Stimulated activated CD4-positive, alpha-beta T cell treated with anti-CD3 and anti-CD28 coated beads, Interleukin-2, amount 100 ng/mL, for 48 hours (primary cell): ENCODE measurements around the gene LAMA5.

Experiments
- DNase-seq, 2 donors: peaks; one replicate each; pipeline ENCODE4 v3.0.0-alpha.2; 2020

Gene LAMA5

DNA sequence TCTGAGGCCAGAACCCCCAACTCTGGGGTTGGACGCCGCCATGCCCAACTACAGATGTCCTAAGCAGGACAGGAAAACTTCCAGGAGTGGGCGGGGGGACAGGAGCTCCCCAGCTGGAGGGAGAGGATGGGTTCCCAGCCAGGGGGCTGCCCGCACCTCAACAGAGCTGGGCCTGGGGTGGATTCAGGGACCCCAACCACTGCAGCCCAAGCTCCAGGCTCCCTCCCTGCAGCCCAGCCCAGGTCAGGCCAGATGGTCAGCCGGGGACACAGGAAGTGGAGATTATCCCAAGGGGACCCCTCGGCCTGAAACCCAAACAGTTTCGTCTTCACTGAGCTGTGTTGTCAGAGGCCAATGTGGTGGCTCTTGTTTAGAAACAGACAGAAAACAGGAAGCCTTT is 9.4 kb downstream of the LAMA5 start:
- no peak for DNase-seq

DNA sequence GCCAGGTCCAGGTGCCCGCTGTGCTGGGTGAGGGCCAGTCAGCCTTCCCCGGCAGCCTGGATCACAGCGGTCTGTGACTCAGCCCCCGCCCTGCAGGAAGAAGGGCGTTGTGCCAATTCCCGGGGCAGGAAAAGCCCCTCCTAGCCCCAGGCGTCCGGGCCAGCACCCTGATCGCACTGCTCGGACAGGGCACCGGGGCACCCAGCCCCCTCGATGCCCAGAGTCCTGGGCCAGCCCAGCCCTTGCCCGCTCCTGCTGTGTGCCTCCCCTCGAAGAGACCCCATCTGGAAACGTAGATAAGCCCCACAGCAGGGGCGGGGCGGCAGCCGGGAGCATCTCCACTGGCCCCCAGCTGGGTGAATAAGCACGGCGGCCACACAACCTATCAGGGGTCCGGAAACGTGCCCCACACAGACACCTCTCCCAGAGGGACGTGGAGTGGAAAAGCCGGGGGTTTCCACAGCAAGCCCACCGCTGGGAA is 9.9 kb downstream of the LAMA5 start:
- no peak for DNase-seq

DNA sequence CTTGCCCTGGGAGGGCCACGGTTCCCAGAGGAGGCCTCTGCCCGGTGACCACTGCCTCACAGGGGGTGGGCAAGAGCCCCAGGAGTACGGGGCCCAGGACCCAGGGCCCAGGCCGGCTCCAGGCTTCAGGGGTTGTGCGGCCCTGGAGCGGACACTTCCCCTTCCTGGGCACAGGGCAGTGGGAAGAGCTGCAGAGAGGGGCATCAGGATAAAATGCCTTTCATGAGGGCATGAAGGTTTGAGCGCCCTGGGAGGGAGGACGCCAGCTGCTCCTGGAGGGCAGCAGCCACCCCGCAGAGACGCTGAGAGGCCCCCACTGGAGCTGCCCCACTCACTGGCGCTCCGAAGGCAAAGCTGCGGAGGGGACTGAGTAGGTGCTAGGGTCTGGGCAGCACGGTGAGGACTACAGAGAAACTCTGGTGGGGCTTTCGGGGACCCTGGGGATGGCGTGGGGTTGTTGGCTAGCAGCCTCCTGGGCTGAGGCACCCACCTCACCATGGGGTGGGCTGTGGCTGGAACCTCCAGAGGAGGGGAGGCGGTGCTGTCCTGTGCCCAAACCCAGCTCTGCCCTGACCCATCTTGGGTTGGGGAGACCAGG is 10.4 kb downstream of the LAMA5 start:
- DNase-seq: no peak

DNA sequence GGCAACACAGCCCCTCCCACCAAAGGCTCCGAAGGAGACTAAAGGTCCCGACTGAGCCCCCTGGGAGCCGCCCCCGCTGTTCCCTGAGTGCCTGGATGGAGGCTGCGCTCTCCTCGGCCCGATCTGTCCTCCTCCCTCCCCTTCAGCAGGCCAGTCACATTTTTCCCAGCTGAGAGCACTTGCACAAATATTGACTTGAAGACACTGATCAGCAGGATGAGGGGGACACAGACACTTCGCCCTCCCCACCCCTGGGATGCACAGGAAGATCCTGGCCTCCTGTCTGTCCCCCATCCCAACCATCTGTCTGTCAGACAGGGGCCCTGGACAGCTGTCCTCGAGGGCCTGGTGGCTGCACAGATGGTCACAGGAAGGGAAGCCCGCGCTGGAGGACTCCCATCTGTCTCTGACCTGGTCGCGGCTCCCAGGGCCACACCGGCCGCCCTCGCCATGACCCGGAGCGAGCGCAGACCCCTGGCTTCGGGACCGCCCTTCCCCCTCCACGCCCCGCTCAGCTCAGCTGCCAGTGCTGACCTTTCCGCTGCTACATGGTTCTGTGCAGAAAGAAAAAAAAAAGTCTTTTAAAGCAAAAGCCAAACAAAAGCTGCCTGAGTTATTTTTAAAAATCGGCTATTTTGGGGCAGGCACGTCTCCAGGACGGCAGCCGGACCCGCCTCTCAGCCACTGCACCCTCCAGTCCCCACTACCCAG is 11.1 kb downstream of the LAMA5 start:
- DNase-seq: no peak

DNA sequence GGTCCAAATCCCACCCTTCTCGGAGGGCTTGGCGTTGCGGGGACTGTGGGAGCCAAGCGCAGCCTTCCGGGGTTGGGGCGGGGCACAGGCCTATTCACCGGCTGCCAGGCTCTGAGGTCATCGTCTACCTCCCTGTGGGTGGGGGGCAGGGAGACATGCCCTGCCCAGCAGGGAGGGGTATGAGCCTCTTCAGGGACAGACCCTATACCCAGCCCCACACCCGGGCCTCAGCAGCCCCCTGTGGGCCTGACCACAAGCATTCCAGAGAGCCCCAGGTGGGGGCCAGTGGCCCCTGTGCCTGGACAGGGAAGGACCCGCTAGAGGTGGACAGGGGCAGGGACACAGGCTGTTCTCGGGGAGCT is 11.6 kb downstream of the LAMA5 start:
- no peak for DNase-seq

DNA sequence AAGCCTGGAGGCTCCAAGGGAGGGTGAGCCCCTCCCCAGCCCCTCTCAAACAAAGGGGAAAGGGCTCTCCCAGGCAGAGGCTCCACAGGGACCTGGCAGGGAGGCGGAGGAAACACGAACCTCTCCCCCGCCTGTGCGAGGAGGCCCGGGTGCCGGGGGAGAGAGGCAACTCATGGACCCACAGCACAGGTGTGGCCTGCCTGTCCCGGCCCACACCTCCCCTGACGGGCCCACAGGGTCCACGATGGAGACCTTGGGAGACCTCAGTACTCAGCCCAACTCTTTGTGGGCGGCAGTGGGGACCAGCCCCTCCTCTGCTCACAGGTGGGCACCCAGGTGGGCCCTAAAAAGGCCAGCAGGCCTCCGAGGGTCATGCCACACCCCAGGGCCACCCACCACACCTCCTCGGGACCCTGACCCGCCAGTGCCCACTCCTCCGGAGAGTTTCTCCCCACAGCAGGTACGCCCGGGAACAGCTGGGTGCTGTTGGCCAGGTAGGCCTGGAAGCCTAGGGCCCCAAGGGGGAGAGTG is 12.2 kb downstream of the LAMA5 start:
- no peak for DNase-seq

DNA sequence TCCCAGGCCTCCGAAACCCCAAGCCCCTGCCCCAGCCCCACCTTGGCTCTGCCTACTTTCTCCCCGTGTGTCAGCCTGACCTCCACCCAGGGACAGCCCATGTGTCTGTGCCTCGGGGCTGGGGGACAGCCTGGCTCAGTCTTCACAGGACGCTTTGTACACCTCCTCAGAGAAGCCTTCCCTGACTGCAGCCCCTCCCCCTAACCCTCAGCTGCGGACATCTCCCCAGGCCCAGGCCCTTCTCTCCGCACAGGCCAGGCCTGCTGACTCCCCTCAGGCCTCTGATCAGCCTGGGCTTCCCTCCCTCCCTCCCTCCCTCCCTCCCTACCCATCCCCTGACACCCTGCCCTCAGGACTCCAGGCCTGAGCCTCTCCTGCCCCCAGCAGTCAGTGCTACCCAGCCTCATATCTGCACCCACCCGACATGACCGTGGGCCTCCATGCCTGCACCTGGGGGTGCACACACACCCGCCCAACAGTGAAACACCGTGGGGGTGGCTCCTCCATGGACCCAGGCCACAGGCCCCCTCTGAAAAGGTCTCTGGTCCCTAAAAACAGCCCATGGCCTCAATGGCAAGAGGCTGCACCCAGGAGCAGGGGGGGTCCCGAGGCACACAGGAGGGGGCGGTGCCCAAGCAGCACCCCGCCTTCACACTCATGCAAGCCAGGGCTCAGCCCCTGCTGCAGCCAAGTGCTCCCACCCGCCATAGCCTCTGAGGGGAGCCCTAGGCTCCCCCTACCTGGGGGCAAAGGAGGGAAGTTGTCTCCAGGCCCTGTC is 12.9 kb downstream of the LAMA5 start:
- no peak for DNase-seq

DNA sequence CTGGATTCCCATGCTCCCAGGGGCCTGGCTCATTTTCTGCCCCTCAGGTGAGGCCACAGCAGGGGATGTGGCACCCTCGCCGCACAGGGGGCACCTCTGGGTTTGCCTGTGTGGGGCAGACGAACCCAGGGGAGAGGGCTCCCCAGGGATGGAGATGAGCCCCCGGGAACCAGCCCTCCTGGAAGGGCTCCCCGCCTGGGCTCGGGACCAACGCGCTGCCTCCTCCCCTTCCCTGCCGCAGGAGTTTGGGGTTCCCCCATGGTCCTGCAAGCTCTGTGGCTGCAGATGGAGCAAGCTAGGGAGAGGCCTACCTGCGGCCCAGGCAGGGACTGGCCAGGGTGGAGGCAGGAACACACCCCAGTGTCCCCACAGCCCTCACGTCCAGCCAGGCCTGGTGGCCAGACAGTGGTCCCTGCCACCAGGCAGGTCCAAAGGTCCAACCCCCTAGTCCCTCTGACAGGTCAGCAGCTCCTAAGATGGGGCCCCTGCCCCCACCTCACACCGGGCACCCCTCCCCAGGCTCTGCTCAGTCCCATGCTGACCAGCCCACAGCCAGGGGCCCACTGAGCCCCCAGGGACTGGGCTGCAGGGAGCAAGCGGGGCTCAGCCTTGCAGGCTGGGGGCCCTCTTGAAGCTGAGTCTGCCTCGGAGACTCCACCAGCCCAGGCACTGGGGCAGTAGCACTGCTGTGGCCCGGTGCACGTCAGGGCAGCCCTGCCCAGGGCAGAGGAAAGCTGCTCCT is 13.7 kb downstream of the LAMA5 start:
- DNase-seq: no peak

DNA sequence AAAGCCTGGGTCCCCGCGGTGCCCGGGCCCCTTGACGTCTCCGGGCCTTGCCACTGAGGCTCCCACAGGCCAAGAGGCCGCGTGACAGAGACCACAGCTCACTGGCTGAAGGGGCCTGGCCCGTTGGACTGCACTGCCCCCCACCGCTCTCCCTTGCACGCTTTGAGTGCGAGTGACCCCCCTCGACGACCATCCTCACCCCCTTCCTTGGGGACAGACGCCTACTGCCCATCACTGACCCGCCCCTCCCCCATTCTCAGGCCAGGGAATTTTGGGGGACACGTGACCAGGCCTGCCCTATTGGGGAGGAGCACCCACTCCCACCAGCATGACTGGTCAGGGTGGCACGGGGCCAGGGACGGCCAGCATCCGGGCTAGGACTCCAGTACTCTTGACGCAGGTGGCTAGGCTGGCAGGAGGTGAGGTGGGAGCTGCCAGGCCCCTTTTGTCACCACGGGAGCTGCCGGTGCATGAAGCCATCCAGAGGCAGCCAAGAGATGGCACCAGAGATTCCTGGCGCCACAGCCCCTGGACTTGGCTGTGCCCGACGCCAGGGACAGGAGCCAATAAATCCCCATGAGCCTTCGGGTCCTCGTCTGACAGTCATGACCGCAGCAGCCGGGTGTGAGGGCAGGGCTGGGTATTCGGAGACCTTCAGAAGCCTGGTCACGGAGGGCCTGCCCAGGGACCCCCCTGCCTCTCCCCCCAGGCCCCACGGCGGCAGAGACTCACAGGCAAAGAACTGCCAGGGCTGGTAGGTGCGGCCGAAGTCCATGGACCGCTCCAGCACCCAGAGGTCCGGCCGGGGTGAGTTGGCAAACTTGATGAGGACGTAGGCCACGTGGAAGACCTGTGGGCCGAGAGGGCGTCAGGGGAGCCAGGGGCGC is 14.5 kb downstream of the LAMA5 start:
- no peak for DNase-seq

DNA sequence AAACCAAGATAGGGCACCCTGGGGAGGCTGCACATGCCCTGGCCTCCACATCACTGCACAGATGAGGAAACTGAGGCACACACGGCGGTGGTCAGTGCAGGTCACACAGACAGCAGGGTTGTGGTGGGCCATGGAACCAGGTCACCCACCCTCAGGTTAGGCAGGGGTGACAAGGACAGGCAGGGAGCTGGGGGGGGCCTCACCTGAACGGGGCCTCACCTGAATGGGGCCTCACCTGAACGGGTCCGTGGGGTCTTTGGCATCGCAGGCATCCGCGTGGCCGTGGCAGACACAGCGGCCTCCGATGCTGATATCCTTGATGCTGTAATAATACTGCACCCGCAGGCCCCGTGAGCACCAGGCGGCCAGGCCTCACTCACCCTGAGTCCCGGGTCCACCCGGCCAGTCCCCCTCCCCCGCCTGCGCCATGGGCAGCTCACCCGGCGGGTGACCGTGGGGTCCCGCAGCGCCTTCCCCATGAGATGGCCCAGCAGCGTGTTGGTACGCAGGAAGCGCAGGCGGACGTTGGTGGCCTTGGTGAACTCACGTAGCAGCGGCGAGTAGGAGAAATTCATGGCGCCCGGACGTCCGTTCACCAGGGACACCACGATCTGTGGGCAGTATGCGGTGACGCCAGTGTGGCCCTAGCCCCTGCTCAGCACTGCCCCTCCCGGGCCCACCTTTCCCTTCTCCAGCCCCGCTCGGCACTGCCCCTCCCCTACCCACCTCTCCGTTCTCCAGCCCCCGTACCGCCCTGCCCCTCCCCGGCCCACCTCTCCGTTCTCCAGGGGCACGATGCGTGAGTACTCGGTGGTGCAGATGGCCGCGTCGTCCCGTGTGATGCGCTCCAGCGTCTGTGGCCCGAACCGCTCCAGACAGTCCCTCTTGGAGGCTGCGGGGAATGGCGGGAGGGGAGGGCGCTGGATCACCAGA is 15.4 kb downstream of the LAMA5 start:
- DNase-seq: no peak

DNA sequence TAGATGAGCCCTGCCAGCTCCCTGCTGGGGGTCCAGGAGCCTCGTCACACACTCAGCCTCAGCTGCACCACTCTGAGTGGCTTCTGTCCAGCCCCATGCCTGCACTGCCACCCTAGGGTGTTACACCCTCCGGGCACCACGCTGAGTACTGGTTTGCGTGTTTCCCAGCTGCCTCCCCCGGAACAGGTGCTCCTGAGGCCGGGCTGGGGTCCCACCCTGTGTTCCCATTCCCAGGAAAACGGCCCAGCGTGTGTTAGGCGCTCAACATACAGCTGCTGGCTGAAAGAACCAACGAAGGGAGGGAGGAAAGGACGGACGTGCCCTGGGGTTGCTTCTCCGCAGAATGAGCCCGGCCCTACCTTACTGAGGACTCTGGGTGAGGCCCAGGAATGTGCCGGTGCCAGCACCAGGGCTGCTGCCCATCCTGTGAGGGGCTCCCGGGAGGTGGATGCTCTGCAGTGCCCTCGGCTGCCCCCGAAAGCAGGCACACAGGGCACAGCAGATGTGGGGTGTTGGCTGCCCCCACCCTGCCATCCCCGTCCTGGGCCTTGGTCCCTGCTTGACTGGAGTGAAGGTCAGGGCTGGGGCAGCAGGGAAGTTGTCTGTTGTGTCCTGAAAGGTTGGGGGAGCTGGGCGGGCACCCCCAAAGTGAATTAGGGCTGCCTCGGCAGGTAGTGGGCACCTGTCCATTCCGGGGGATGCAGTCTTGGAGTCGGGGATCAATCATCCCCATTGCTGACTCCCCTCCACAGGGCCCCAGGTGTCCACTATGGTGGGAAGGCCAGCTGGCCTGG is 16.3 kb downstream of the LAMA5 start:
- no peak for DNase-seq

DNA sequence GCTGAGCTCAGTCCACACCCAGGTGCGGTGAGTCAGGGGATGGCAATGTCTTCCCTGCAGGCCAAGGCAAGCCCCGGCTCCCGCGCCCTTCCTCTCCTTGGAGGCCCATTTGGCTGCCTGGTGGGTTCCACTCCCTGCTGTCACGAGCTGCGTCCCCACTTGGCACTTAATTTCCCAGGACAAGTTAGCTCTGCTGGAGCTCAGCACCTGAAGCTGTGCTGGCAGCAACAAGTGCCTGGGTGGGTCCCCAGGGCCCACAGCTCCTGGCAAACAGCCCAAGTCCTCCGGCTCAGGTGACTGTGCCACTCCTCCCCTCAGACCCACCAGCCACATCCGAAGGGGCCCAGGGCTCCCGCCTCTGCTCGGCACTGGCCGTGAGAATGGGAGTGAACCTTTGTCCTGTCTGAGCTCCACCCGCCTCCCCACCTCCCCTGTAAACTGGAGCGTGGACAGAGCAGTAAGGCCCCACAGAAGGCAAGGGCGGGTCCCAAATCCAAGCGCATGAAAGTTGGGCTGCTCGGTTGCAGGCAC is 16.9 kb downstream of the LAMA5 start:
- no peak for DNase-seq

DNA sequence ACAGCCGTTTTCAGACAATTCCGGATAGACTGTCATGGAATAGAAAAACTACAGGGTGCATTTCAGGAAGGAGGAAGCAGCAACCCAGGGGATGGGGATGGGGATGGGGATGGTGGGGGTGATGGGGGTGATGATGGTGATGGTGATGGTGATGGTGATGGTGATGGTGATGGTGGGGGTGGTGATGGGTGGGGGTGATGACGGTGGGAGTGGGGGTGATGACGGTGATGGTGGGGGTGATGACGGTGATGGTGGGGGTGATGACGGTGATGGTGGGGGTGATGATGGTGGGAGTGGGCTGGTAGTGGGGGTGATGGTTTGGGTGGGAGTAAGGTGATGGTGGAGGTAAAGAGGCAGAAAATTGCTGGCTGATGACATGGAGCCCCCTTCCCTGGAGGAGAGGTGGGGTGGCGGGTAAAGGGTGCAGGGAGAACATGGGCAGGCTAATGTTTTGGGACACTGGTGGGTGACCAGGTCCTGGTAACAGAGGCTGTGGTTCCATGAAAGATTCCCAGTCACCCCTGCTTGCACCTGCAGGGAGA is 17.5 kb downstream of the LAMA5 start:
- DNase-seq: no peak

DNA sequence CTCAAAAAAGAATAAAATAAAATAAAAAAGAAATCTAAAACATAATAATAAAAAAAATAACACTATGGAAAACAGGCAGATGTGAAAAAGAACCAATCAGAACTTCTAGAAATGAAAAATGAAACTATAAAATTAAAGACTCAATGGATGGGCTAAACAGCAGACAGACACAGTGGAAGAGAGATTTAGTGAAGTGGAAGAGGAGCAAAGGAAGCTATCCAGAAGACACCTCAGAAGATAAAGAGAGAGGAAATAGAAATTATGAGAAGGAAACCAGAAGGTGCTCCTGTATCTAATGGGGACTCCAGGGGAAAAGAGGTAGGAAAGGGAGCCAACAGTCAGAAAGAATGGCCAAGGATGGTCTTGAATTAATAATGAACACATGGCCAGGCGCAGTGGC is 18.5 kb downstream of the LAMA5 start:
- DNase-seq: no peak

DNA sequence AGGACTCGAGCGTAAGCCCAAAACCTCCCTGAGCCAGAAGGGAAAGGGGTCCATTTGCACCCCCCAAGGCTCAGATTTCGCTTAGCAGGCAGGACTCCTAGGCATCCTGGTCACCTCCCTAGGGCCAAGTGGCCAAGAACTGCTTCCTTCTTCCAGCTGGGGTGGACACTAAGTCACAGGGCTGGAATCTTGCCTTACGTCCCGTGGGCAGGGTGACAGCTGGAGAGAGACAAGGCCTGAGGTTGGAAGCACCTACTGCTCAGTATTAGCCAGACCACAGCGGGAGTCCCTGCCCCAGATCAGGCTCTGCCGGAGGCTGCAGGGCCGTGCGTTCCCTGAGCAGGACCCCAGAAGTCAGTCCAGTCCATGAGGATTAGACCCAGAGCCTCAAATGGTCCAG is 19.7 kb downstream of the LAMA5 start:
- no peak for DNase-seq

DNA sequence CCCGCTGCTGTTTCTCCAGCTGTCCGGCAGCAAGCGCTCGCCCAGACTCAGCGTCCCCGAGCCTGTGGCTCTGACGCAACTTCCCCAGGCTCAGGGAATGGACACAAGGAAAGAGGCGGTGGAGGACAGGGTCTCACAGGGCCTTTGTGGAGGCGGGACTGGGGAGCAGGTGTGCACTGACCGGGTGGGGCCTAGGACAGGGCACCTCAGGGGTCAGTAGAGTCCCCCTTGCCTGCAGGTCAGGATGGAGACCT is 20.0 kb downstream of the LAMA5 start:
- DNase-seq: no peak

DNA sequence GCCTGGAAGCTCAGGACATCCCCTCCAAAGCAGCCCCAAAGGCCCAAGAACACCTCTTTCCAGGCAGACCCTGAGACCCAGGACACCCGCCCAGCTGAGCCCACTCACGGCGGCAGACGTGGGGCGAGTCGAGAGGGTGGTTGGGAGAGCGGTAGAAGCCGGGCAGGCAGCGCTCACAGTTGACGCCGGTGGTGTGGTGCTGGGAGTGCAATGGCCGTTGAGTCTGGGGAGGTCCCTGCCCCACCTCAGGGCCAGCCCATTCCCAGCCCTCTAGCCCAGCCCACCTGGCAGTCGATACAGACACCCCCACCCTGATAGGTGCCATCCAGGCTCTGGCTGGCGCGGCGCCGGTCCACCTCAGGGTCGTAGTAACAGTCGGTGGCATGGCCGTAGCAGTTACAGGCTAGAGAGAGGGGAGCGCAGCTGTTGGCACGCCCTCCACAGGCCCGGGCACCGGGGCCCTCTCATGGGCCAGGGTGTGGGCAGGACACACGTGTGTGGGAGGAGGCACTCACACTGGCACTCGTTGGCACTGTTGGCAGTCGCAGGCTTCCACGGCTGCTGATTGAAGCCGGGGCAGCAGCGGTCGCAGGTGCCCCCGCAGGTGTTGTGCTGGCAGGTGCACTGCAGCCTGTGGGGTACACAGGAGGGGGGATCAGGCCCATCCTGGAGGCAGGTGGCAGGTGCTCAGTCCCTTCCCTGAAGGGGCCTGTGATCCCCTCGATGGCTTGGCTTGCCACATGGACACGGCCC is 20.5 kb downstream of the LAMA5 start:
- DNase-seq: no peak

DNA sequence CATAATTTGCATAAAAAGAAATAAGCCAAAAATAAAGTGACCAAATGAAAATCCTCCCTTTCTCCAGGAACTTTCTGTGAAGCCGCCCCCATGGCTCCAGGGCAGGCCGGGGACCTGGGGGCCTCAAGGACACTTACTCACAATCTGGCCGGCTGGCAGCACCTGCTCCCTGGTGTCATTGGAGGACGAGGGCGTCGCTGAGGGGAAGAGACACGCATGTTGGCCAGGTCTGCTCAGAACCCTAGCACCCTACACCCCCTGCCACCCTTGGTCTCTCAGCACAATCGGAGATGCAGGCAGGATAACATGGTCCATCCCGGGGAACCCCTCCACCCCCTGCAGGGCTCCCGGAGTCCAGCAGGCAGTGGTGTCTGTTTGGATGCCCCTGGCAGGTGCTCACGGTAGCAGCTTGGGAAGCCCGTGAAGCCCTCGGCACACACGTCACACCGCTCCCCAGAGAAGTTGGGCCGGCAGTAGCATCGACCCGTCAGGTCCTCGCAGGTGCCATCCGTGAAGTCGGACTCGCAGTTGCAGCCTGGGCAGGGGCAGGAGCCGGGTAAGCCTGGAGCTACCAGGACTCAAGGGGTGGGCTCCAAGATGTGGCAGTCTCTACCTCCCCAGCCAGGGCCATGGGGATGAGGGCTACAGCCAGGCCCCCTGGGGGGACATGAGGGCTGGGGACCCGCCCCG is 21.3 kb downstream of the LAMA5 start:
- no peak for DNase-seq
